Suppressor macrophage treated with lipopolysaccharide for 4 hours (primary cell): ENCODE data around the gene ATP13A2.

ENCODE experiments used
- DNase-seq: peaks from one replicate; pipeline ENCODE4 v3.0.0-alpha.2; 2020

The ATP13A2 gene

GRCh38 chr1:17001760-17002523, 9.8 kb downstream of the ATP13A2 start:
- no peak for DNase-seq

- DNase-seq, result no peak
These were observed 11.9 kb downstream of the ATP13A2 start for GRCh38 chr1:16999863-17000262.

- DNase-seq, result no peak
These were observed 13.1 kb downstream of the ATP13A2 start for GRCh38 chr1:16998589-16998988.

- no peak for DNase-seq
These were observed 14.9 kb downstream of the ATP13A2 start for GRCh38 chr1:16996845-16997244.

- no peak for DNase-seq
These were observed 18.1 kb downstream of the ATP13A2 start for GRCh38 chr1:16993521-16994038.

- DNase-seq, result no peak
These were observed 19.1 kb downstream of the ATP13A2 start for GRCh38 chr1:16992675-16993074.

GRCh38 chr1:16992102-16992501, 19.6 kb downstream of the ATP13A2 start:
- DNase-seq, result no peak

- DNase-seq, result no peak
These were observed 20.2 kb downstream of the ATP13A2 start for GRCh38 chr1:16991571-16991970.

- DNase-seq, result no peak
These were observed 21.9 kb downstream of the ATP13A2 start for GRCh38 chr1:16989676-16990391.

- DNase-seq, result no peak
These were observed 23.5 kb downstream of the ATP13A2 start for GRCh38 chr1:16988210-16988609.

GRCh38 chr1:16986962-16987361, 24.8 kb downstream of the ATP13A2 start:
- no peak for DNase-seq

GRCh38 chr1:16986560-16986959, 25.2 kb downstream of the ATP13A2 start:
- DNase-seq, result no peak

GRCh38 chr1:16986113-16986512, 25.6 kb downstream of the ATP13A2 start:
- DNase-seq, result no peak

- no peak for DNase-seq
These were observed 27.0 kb downstream of the ATP13A2 start for GRCh38 chr1:16984717-16985116.

GRCh38 chr1:16983649-16984048, 28.1 kb downstream of the ATP13A2 start:
- no peak for DNase-seq

- DNase-seq, result no peak
These were observed 28.8 kb downstream of the ATP13A2 start for GRCh38 chr1:16982902-16983301.

- no peak for DNase-seq
These were observed 30.4 kb downstream of the ATP13A2 start for GRCh38 chr1:16981269-16981849.

- no peak for DNase-seq
These were observed 31.1 kb downstream of the ATP13A2 start, which contains the start of gene MFAP2 for GRCh38 chr1:16980473-16981268. Gene MFAP2, minus strand, starts transcription at chr1:16980620. Its CDS starts 2,347 bp downstream, at chr1:16978273.

GRCh38 chr1:16979475-16980327, 32.0 kb downstream of the ATP13A2 start:
- DNase-seq, result no peak

- DNase-seq, result no peak
These were observed 32.9 kb downstream of the ATP13A2 start for GRCh38 chr1:16978567-16979474.

- no peak for DNase-seq
These were observed 33.6 kb downstream of the ATP13A2 start for GRCh38 chr1:16978139-16978538.
